Measurements from ENCODE around the gene NCAPD3. TPM values are rescaled to one million over a fixed set of nuclear protein-coding genes. Genes with fewer than 3 reads are reported as not detected.

NCAPD3 gene
- total RNA-seq, 1 experiment from 2014 or later: 26.7 TPM

DNA sequence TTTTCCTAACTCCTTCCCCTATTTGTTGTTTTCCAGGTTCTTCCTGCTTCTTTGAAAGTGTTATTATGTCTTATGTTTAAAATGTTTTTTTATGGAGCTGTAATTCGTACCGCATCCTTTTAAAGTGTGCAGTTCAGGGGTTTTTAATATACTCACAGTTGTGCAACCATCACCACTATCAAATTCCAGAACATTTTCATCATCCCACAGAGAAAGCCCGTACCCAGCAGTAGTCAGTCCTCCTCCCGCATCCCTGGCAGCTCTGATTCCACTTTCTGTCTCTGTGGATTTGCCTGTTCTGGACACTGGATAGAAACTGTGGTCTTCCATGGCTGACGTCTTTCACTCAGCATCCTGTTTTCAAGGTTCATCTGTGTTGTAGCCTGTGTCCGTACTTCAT lies 81.2 kb downstream of the NCAPD3 start:
- POLR2A ChIA-PET: interaction anchor here (0.5 to 0.6 kb wide), 2 partner anchors 22 to 62 kb away, joined by 3 read pairs; no protein-coding TSS in a partner anchor
- CTCF ChIA-PET: interaction anchor here (0.9 to 6.8 kb wide), 3 partner anchors 22 to 214 kb away, joined by 3 to 168 read pairs (median 4); no protein-coding TSS in a partner anchor
- Mint-ChIP-seq H3K4me1 (ENCODE audit: insufficient read depth, unreplicated experiment) (peaks cover 6% of the 10 kb centered on the region), H3K27me3 (ENCODE audit: insufficient read depth, unreplicated experiment) (peaks cover 20% of the 10 kb centered on the region), H3K36me3 (ENCODE audit: insufficient read depth, unreplicated experiment) (no peaks in the 10 kb centered on the region), H3K4me3 (ENCODE audit: unreplicated experiment) (no peak overlapping the region), H3K27ac (ENCODE audit: low read depth, unreplicated experiment) (no peak overlapping the region), H3K9me3 (ENCODE audit: unreplicated experiment) (no peaks in the 10 kb centered on the region)
- intact Hi-C loops (cut with micrococcal nuclease): no loop called here
- TF ChIP-seq, protein P1, sequence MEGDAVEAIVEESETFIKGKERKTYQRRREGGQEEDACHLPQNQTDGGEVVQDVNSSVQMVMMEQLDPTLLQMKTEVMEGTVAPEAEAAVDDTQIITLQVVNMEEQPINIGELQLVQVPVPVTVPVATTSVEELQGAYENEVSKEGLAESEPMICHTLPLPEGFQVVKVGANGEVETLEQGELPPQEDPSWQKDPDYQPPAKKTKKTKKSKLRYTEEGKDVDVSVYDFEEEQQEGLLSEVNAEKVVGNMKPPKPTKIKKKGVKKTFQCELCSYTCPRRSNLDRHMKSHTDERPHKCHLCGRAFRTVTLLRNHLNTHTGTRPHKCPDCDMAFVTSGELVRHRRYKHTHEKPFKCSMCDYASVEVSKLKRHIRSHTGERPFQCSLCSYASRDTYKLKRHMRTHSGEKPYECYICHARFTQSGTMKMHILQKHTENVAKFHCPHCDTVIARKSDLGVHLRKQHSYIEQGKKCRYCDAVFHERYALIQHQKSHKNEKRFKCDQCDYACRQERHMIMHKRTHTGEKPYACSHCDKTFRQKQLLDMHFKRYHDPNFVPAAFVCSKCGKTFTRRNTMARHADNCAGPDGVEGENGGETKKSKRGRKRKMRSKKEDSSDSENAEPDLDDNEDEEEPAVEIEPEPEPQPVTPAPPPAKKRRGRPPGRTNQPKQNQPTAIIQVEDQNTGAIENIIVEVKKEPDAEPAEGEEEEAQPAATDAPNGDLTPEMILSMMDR (IDR thresholded peaks at IDR 0.05; ENCODE audit: unreplicated experiment): no peak
- no TSS peak for BruUV-seq (replicated peaks)
- no peak for DNase-seq (ENCODE audit: unreplicated experiment)

DNA sequence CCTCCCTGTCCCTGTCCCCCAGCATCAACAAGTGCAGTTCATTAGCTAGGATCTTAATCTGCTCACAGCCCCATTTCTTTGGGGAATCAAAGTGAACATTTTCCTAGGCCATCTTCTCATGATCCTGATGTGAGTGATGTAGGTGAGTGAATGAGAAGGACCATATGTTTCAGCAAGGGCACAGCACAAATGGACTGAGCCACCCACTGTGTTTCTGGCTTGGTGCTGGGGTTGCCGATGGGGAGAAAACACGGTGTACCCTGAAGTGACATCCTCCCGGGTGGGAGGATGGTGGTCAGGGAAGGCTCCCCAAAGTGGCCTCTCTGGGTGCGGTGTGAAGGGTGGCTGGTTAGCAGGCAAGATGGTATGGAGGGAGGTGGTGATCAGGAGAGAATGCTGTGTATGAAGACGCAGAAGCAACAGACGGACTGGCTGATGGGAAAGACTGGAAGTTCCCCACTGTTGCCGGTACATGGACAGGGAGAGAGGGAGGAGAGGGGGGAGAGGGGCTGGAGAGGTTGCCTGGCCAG lies 82.7 kb downstream of the NCAPD3 start:
- intact Hi-C loops (cut with micrococcal nuclease): no loop called here
- Mint-ChIP-seq H3K4me1 (ENCODE audit: insufficient read depth, unreplicated experiment) (peaks cover 6% of the 10 kb centered on the region), H3K27ac (ENCODE audit: low read depth, unreplicated experiment) (no peak overlapping the region), H3K27me3 (ENCODE audit: insufficient read depth, unreplicated experiment) (peaks cover 20% of the 10 kb centered on the region), H3K9me3 (ENCODE audit: unreplicated experiment) (no peaks in the 10 kb centered on the region), H3K36me3 (ENCODE audit: insufficient read depth, unreplicated experiment) (no peaks in the 10 kb centered on the region), H3K4me3 (ENCODE audit: unreplicated experiment) (no peak overlapping the region)
- no TSS peak for BruUV-seq (replicated peaks)
- no peak for DNase-seq (ENCODE audit: unreplicated experiment)
- TF ChIP-seq, protein P1 (IDR thresholded peaks at IDR 0.05; ENCODE audit: unreplicated experiment): no peak
- ChIA-PET POLR2A (interaction anchor here (0.7 to 1.4 kb wide), 2 partner anchors 206 to 213 kb away, joined by 3 to 6 read pairs; no protein-coding TSS in a partner anchor), CTCF (interaction anchor here (0.5 to 6.8 kb wide), 22 partner anchors 9 to 1063 kb away, joined by 3 to 168 read pairs (median 5); no protein-coding TSS in a partner anchor)

DNA sequence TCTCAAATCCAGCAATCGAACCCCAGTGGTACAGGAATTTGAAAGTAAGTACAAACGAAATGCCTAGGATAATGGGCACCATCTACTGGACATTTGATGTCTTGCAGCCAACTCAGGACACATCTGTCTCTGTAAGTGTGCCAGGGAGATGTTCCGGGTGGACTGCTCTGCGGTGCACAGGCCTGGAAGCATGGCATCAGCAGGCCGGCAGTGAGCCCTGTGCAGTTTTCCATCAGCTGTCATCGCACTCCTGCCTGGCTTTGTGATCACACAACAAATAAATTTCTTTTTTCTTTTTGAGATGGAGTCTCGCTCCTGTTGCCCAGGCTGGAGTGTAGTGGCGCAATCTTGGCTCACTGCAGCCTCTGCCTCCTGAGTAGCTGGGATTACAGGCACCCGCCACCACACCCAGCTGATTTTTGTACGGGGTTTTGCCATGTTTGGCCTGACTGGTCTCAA lies 83.9 kb downstream of the NCAPD3 start:
- Mint-ChIP-seq H3K4me3 (ENCODE audit: unreplicated experiment) (no peak overlapping the region), H3K9me3 (ENCODE audit: unreplicated experiment) (no peaks in the 10 kb centered on the region), H3K27me3 (ENCODE audit: insufficient read depth, unreplicated experiment) (peaks cover 20% of the 10 kb centered on the region), H3K36me3 (ENCODE audit: insufficient read depth, unreplicated experiment) (no peaks in the 10 kb centered on the region), H3K27ac (ENCODE audit: low read depth, unreplicated experiment) (no peak overlapping the region), H3K4me1 (ENCODE audit: insufficient read depth, unreplicated experiment) (peaks cover 3% of the 10 kb centered on the region)
- DNase-seq (ENCODE audit: unreplicated experiment): peak; percentile 75
- intact Hi-C loops (cut with micrococcal nuclease): loop anchor here (1.0 kb wide), 2 partner anchors 90 to 213 kb away; no protein-coding TSS in a partner anchor
- CTCF ChIA-PET: interaction anchor here (0.7 to 6.8 kb wide), 35 partner anchors 9 to 461 kb away, joined by 3 to 168 read pairs (median 5); no protein-coding TSS in a partner anchor
- POLR2A ChIA-PET: interaction anchor here (1.3 to 1.5 kb wide), 4 partner anchors 41 to 212 kb away, joined by 3 to 6 read pairs (median 3); no protein-coding TSS in a partner anchor
- TF ChIP-seq, protein P1 (IDR thresholded peaks at IDR 0.05; ENCODE audit: unreplicated experiment): peak; percentile 85
- BruUV-seq (replicated peaks): no TSS peak

DNA sequence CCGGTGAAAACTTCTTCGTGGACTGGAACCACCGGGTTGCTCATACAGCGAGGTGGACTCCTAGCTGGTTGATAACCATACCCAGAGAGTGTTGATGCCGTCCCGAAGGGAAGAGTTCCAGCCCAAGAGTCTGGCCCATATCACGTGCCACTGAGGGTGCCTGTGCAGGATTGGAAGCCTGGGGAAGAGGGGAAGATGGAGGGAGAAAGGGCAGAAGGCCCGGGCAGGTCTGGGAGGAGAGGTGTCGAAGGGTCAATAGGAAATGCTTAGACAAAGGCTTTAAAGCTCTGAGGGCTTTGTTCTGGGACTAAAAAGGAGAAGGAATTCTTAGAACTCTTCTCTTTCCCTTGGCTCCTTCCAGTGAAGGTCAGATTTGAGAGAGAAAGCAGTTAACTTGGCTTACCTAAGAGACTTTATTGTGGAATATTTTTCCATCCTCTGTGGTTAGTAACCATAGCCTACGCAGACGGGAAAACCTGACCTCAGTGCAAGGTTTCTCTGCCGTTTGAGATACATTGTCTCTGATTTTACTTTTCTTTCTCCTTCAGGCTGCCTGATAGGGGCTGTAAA lies 84.4 kb downstream of the NCAPD3 start:
- Mint-ChIP-seq H3K4me1 (ENCODE audit: insufficient read depth, unreplicated experiment) (no peaks in the 10 kb centered on the region), H3K9me3 (ENCODE audit: unreplicated experiment) (no peaks in the 10 kb centered on the region), H3K36me3 (ENCODE audit: insufficient read depth, unreplicated experiment) (no peaks in the 10 kb centered on the region), H3K27me3 (ENCODE audit: insufficient read depth, unreplicated experiment) (peaks cover 20% of the 10 kb centered on the region), H3K27ac (ENCODE audit: low read depth, unreplicated experiment) (no peak overlapping the region), H3K4me3 (ENCODE audit: unreplicated experiment) (no peak overlapping the region)
- DNase-seq (ENCODE audit: unreplicated experiment): no peak
- CTCF ChIA-PET: interaction anchor here (0.5 to 6.8 kb wide), 41 partner anchors 9 to 643 kb away, joined by 3 to 168 read pairs (median 5); partner anchors contain the start of genes JAM3 and VPS26B
- TF ChIP-seq, protein P1 (IDR thresholded peaks at IDR 0.05; ENCODE audit: unreplicated experiment): no peak
- POLR2A ChIA-PET: interaction anchor here (0.5 to 1.5 kb wide), 7 partner anchors 38 to 288 kb away, joined by 3 to 4 read pairs (median 3); no protein-coding TSS in a partner anchor
- BruUV-seq (replicated peaks): no TSS peak
- intact Hi-C loops (cut with micrococcal nuclease): loop anchor here (1.0 kb wide), 2 partner anchors 89 to 212 kb away; no protein-coding TSS in a partner anchor
